Cerebellar nuclear complex (tissue), 1 donor: Measurements from ENCODE around the gene PLCD3.
"Not testable (repeated sequence)": the region's sequence is repeated elsewhere in the genome, so short reads cannot be mapped to it uniquely, and the experiment has no call there.

Source experiments
- DNase-seq, 2 experiments: peaks; one replicate each; lab custom pipeline; 2025; lab: John Stamatoyannopoulos, UW

Gene PLCD3

DNA sequence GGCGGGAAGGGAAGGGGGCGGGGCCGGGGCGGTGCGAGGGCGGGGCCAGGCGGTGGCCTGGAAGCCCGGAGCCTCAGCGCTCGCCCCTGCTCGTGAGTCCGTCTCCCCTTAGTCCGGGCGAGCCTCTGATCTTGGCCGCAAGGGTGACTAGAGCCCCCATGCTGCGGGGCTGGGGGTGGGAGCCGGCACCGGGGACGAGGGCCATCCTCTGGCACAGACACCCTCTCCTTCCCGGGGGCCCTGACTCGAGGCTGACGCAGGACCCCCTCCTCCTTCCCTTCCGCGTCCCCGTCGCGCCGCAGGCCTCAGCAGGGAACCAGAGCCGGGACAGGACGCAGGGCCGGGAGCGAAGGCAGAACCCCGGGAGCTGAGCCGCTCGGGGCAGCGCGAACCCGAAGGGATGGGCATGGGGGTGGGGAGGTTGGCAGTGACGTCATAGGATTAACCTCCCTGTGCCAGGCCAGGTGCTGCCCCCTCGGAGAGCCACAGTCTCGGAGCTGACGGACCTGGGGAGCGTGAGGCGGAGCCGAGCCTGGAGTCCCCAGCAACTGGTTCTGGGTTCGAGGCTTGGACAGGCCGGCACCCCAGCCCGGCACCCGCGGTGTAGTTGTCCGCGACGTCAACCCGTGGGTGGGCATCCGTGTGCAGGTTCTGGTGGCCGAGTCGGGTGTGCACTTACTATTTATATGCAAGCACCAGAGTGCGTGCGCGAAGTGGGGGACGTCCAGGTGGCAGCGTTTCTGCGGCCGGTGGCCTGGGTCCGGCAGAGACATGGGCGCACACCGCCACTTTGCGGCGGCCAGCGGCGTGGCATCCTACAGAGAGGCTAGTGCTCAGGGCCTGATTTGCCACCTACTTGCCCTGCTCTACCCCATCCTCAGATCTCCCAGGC, 503 bp upstream of the PLCD3 start:
- peak in 1 of 2 experiments; percentile 48 for DNase-seq

DNA sequence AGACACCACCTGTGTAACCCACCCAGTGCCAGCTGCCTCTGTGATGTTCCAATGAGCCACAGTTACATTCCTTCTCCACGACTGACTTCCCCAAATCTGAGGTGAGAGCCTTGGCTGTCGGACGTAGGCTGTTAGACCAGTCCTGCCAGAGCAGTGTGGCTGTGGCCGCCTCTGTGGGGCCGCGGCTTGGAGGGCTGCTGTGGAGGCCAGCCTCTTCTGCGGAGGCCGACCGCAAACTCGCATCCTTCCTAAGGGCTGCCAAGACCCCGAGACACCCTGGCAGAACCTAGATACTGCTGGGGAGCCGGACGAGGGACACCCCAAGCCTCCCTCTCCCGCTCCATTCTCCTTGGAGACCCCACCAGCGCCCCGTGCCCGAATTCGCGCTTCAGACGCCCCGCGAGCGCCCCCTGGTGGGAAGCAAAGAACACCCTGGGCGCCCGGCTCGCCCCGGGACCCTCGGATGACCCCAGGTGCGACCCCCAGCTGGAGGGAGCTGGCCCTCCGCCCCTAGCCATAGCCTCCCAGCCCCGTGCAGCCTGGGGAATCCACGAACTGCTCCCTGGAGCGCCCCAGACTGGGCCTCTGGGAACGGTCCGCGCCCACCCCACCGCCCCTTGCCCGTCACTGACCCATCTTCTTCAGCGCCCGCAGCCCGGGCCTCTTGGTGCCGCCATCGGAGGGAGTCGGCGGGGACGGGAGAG, 547 bp downstream of the PLCD3 start:
- DNase-seq = no peak

DNA sequence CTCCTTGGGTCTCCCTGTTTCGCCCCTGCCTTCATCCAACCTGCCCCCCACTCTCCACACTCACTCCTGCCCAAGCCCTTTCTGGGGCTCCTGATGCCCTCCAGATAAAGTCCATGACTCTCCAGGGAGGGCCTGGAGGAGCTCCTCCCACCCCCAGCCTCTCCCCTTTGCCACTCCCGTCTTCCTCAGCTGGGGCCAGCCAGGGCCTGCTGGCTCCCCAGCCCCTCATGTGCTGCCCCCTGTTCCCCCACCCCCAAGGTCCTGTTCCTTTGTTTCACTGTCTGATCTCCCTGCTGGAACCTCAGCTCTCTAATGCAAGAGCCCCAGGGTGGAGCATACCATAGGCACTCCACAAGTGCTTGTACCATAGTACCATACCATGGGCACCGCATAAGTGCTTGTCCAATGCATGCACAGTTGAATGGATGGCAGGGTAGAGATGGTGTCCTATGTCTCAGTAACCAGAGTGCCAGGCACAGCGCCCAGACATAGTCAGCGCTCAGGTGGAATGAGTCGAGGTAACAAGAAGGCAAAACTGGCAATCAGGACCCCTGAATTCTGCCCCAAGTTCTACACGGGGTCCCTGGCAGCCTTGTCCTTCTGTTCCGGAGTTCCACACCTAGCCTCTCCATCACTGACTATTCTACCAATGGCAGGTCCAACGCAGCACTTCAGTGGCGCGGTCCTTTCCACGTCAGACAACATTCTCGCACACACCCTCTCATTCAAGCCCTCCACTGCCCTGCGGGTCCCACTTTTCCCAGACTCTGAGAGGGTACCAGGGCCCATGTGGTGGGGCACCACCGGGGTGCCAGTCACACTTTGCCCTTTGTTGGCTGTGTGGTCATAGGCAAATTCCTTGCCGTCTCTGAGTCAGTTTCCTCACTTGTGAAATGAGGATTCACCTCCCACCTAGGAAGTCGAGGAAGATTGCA, 1.4 kb downstream of the PLCD3 start:
- DNase-seq = no peak

DNA sequence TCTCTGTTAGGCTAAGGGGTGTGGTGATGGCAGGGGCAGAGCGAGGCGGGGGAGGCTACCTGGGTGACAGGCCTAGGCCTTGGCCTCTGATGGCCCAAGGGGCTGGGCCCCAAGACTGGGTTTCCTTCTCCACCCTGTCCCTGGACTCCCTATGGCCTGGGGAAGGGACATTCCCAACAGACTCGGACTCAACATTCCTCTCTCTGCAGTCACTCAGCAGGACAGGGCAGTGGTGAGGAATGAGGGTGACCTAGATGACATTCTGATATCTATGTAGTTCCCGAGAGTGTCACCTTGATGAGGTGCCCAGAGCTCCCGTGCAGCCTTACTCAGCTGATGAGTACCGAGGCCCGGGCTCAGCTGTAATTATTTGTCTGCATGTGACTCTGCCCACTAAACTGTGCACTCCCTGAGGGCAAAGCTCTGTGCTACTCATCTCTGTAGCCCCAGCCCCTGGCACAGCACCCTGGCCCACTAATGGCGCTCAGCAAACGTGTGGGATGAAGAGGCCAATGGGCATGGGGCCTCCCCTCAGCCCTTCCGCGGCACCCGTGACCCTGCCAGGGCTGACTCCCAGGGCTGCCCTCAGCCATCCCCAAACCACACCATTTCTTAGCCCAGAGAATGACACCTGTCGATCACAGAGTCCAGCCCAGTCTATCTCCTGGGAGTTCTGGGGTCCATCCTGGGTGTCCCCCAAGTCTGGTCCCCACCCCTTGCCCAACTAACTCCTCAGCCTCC, 2.2 kb downstream of the PLCD3 start:
- DNase-seq = no peak

DNA sequence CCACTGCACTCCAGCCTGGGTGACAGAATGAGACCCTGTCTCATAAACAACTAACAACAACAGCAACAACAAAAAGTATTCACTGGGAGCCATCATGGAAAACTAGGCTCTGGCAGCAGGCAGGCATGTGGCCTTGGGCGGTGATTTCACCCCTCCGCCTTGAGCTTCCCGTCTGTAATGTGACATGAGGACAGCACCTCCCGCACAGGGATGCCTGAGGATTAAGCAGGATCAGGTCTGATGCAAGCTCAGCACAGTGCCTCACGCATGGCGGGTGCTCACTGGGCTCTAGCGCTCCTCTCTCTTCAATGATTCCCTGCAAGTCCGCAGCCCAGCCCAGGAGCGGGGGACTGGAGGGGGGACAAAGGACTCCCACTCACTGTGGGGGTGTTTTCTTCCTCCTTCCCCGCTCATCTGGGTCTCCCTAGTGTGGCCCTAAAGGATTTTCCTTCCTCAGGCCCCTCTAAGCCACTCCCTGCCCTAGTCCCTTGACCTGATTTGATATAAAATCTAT, 2.8 kb downstream of the PLCD3 start:
- no peak for DNase-seq

DNA sequence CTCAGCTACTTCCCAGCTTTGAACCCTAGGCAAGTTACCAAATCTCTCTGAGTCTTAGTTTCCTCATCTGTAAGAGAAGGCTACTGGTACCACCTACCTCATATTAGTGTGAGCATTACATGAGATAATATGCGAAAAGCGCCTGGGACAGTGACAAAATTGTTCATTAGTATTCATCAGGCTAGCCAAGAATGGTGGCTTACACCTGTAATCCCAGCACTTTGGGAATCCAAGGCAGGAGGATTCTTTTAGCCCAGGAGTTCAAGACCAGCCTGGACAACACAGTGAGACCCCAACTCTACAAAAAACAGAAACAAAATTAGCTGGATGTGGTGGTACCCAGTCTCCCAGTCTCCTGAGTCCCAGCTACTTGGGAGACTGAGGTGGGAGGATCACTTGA, 3.3 kb downstream of the PLCD3 start:
- DNase-seq = no peak

DNA sequence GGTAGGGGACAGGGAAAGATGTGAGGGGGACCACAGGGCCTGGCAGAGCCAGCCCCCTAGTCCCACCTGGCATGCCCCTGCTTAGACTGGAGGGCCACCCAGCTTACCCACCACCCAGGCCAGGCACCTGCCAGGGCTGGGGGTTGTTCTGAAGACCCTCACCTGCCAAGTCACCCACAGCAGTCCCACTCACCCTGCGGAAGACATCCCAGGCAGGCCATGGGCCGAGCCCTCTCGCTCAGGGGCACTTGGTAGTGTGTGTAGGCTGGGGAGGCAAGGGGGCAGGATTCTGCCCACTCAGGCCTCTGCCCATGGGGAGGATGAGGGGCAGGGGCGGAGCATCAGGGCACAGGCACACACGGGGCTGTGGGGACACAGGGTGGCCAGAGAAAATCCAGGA, 4.0 kb downstream of the PLCD3 start:
- no peak for DNase-seq

DNA sequence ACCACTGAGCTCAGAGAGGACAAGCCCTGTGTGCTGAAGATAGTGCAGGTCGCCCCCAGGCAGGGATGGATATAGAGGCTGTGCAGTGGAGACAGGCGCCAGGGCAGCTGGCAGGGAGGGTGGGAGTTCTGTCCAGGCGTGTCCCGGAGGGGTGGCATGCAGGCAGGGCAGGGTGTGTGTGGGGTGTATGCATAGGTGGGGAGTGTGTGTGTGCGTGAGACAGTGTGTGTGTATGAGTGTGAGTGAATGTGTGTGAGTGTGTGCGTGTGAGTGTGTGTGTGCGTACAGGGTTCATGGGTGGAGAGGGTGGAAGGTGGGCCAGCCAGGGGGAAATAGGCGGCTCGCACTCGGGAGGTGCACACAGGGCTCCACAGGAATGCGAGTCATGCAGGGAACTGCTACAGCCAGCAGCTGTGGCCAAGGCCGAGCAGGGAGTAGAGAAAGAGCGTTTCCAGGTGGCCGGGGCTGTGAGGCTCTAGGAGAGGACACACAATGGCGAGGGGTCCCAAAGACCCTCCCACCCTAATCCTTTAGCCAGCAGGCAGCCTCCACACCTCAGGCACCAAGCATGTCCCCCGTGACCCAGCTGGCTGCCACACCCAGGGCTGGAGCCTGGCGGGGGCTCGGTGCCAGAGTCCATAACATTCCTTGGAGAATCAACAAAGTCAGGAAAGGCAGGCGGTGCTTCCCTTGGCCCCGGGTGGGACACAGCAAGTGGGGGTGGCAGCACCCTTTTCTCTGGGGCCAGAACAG, 4.6 kb downstream of the PLCD3 start:
- no peak for DNase-seq

DNA sequence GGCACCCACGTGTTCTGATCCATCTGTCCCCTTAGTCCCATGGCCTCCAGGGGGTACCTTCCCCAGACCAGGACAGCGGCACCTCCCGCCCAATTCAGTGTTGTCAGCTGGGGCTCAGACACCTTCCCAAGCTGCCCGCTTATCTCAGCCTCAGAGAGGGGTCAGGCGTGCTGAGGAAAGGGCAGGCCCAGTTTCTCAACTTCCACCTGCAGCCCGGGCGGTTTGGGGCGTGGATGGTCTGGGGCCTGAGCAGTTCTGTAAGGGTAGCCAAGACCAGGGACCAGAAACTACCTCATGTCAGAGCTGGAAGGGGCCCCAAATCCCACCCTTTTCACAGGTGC, 5.1 kb downstream of the PLCD3 start:
- DNase-seq = no peak

DNA sequence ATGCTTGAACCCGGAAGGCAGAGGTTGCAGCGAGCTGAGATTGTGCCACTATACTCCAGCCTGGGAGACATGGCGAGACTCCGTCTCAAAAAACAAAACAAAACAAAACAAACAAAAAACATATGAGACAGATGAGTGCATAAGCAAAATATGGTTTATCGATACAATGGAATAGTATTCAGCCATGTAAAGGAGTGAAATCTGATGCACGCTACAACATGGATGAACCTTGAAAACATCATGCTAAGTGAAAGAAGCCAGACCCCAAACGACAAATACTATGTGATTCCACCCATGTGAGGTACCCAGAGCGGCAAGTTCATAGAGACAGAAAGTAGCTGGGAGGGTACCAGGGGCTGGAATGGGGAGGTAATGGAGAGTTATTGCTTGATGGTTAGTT, 6.8 kb downstream of the PLCD3 start:
- no peak for DNase-seq

DNA sequence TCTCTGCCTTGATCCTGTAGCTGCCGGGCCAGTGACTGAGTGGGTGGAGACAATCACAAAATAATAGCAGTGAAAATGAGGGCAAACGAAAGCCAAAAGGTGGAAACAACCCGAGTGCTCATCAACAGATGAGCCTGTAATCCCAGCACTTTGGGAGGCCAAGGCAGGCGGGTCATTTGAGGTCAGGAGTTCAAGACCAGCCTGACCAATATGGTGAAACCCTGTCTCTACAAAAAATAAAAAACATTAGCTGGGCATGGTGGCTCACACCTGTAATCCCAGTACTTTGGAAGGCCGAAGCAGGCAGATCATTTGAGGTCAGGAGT, 7.6 kb downstream of the PLCD3 start:
- DNase-seq = not testable (repeated sequence)

DNA sequence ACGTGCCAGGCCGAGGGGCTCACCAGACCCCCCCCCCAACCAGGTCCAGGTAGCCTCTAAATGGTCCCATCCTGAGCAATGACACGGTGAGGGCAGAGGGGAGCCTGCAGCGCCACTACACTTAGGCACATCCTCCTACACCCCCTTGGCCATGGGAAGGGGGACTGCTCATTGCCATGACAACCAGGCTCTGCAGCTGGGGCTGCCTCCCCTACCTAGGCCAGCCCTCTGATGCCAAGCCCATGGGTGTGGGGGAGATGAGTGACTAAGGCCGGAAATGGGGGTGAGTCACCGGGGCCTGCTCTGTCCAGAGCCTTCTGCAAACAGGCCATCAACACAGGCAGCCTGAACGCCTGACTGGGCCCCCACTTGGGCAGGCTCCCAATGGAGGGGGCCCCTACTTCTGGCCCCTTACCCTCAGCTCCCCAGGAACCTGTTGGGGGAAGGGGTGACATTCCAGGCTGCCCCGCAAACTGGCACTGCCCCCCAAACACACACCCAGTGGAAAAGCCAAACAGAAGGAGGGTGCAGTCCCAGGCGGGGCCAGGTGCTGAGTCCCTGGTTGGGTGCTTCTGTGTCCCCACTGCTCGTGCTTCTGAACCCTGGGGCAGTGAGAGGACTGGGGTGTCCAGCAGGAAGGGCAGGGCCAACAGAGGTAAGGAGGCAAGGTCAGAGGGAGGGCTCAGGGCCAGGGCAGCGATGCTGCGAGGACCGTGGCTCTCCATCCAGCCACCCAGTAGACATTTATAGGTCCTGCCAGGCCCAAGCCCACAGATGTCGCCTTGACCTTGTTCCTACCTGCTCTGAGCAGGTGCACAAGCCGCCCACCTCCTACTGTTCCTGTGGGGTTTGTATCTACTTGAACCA, 8.2 kb downstream of the PLCD3 start:
- no peak for DNase-seq

DNA sequence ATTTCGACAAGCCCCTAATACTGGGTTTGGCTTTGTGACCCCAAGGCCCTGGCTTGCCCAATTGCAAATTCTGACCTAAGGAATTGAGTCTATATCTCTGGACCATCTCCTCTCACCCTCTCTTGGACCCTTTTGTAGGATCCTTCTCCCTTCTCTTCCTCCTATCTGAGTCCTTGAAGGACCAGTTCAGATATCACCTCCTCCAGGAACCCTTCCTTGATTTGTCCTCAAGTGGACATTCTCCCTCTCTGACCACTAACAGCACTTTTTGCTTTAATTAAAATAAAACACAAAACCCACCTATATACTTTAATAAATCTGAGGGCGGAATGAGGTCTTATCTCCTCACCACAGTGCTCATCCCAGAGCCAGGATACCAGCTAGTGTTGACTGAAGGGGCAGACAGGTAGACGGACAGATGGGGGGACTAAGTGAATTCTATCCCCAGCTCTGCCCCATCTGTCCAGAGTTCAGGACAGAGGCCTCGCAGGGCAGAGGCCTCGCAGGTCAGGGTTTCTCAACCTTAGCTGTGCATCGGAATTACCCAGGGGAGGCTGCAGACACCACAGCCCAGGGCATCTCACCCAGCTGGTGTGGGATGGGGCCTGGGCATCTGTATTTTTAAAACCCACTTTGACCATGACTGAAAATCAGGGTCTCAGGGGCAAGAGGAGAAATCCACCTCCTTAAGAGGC, 9.1 kb downstream of the PLCD3 start:
- DNase-seq = no peak

DNA sequence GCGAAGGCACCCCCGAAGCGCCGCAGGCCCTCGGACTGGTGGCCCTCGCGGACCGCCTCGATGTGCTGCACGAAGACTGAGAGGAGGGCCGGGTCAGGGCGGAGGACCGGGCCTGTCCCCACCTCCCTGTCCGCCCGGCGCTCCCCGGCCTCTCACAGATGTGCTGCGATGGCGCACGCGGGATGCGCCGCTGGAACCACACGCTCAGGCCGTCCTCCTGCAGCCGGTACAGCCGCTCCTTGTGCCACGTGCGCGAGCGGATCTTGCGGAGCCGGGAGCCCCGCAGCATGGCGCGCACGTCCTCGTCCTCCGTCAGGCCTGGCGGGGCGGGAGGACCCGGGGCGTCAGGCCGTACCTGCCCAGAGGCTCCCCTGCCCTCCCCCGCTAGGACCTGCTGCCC, 11.3 kb downstream of the PLCD3 start:
- no peak for DNase-seq

DNA sequence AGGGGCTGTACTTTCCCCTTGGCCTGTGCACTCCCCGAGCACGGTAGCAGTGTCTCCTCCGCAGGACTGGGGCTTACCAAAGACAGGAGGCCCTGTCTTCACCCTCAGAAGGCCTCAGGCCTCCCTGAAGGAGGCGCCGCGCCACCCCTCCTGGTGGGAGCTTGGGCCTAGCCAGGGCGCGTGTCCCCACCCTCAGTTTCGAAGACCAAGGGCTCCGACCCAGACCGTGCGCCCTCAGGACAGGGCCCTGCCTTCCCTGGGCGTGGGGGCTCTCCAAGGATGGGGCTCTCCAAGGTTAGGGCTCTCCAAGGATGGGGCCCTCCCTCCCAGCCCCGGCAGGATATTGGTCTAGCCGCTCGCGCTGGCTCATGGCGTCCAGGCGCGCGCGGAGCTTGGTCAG, 11.8 kb downstream of the PLCD3 start:
- DNase-seq = no peak

DNA sequence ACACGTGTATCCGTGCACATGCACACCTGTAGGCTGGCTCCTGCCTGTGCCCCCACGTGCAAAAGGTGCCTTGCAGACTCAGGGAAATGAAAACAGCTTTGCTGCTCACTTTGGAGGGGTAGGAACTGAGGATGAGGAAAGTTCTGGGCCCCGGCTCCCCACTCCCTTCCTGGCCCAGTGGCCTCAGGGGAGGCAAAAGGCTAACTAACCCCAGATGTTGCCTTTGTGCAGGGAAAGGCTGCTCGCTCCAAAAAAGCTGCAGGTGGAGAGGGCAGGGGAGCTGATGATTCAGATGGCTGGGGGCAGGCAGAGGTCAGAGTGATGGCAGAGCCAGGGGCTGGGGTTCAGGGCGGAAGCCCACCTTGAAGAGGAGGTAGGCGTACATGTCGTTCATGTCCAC, 12.4 kb downstream of the PLCD3 start:
- no peak for DNase-seq

DNA sequence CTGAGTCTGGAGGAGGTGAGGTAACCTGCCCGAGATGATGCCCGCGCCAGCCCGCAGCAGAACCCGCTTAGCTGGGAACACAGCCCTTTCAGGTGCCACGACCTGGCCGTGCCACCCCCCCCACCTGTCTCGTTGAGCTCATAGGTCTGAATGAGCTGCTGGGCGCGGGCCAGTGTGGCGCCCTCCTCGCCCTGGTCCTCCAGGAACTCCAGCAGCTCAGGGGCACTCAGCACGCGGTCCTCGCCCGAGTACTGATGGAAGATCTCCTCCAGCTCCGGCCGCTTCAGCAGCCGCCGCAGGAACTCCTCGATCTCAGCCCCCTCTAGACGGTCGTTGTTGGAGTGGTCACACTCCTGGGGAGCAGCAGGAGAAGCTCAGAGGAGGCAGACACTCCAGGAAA, 13.6 kb downstream of the PLCD3 start:
- DNase-seq = no peak

DNA sequence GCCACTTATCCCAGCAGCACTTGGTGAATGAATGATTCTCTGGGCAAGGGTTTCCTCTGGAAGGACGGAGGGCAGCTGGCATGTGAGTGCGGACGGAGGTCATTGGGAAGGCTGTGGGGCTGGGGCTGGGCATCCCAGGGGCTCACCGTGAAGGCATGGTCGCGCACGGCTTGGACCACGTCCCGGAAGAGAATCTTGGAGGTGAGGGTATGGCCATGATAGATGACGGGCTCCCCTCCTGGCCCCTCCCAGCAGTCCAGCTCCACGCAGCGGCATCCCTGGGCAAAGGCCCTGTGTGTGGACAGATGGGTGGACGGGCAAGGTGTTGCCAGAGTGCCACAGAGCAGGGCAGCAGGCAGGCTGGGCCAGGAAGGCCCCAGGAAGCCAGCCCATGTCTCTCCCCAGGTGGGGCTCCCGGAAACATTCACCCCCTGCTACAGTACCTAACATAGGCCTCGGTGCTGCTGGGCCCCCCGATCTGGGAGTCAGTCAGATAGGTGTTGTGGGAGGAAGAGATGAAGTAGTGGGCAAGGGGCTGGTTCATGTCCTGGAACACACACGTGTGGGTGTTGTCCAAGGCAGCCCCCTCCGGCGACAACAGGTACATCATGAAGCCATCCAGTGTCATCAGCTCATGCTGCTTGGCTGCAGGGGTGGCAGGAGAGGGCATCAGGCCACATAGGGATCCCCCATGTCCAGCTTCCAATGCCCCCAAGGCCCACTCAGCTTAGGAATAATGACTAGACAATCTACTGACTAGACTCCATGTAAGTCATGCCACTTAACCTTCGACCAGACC, 14.3 kb downstream of the PLCD3 start:
- DNase-seq = no peak

DNA sequence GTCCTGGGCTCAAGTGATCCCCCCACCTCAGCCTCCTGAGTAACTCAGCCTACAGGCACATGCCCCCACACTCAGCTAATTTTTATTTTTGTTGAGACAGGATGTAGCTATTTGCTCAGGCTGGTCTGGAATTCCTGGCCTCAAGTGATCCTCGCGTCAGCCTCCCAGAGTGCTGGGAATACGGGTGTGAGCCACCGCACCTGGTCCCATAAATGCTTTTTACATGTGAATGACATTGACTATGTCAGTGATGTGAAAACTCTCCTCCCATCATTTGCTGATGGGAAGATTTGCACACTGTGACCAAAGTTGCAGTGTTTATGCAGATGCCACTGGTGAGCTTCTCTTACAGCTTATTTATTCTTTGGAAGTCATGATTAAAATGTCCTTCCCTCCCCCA, 15.0 kb downstream of the PLCD3 start:
- no peak for DNase-seq
